GM12873 (cell line): ENCODE results near the gene STAC3.

ENCODE experiments used
- CTCF ChIP-seq: IDR thresholded peaks from 2 replicates; pipeline ENCODE4 v1.5.1; 2012; ENCODE audit warnings: low read depth, mild to moderate bottlenecking, moderate library complexity, low read length, control low read depth; ENCODE audit not compliant: insufficient read depth; ENCODE audit errors: missing control alignments

STAC3 gene

GRCh38 chr12:57211791-57212700, 38.9 kb downstream of the STAC3 start:
- TF ChIP-seq CTCF = no peak

- no peak for TF ChIP-seq CTCF
Measured at GRCh38 chr12:57210926-57211692, 39.9 kb downstream of the STAC3 start.

- TF ChIP-seq CTCF = no peak
Measured at GRCh38 chr12:57210461-57210860, 40.5 kb downstream of the STAC3 start.

- TF ChIP-seq CTCF = no peak
Measured at GRCh38 chr12:57209916-57210315, 41.1 kb downstream of the STAC3 start.

GRCh38 chr12:57208631-57209282, 42.2 kb downstream of the STAC3 start:
- TF ChIP-seq CTCF = no peak

GRCh38 chr12:57207731-57208630, 43.0 kb downstream of the STAC3 start:
- TF ChIP-seq CTCF = no peak
